ENCODE results near the gene FHIT. TPM values are rescaled to one million over a fixed set of nuclear protein-coding genes. Genes with fewer than 3 reads are reported as not detected.

Gene FHIT
- total and polyA plus RNA-seq, 7 donors = 2.4 to 10.2 (median 6.1) TPM

GRCh38 chr3:60523536-60523935 is 727.7 kb downstream of the FHIT start:
- Histone ChIP-seq H3K4me3 (no peak overlapping the region), H3K27me3 (no peaks in the 10 kb centered on the region), H3K9me3 (no peaks in the 10 kb centered on the region), H3K36me3 (no peaks in the 10 kb centered on the region), H3K4me1 (no peaks in the 10 kb centered on the region), H3K27ac (no peak overlapping the region)
- WGBS, 2 donors = 86 to 92% methylated on average over 2 of the region's 2 CpGs
- no peak for DNase-seq
- intact Hi-C loops (cut with DNase I) = no loop called here
- TF ChIP-seq CTCF (IDR thresholded peaks at IDR 0.05) (no peak), POLR2AphosphoS5 (IDR thresholded peaks at IDR 0.05) (no peak), EP300 (IDR thresholded peaks at IDR 0.05) (no peak), POLR2A (IDR thresholded peaks at IDR 0.05) (no peak)

- Histone ChIP-seq H3K4me1 (no peaks in the 10 kb centered on the region), H3K9me3 (no peaks in the 10 kb centered on the region), H3K4me3 (no peak overlapping the region), H3K36me3 (no peaks in the 10 kb centered on the region), H3K27ac (no peak overlapping the region), H3K27me3 (no peaks in the 10 kb centered on the region)
- intact Hi-C loops (cut with DNase I) = no loop called here
- no peak for TF ChIP-seq POLR2A (IDR thresholded peaks at IDR 0.05)
- TF ChIP-seq CTCF (IDR thresholded peaks at IDR 0.05) = no peak
- TF ChIP-seq POLR2AphosphoS5 (IDR thresholded peaks at IDR 0.05) = no peak
- no peak for TF ChIP-seq EP300 (IDR thresholded peaks at IDR 0.05)
- DNase-seq = no peak
- 95 to 96% methylated on average over 3 of the region's 3 CpGs for WGBS, 2 donors
Measured at GRCh38 chr3:60517134-60517533, 734.1 kb downstream of the FHIT start.

- Histone ChIP-seq H3K36me3 (no peaks in the 10 kb centered on the region), H3K27ac (no peak overlapping the region), H3K9me3 (no peaks in the 10 kb centered on the region), H3K4me1 (no peaks in the 10 kb centered on the region), H3K4me3 (no peak overlapping the region), H3K27me3 (no peaks in the 10 kb centered on the region)
- 84 to 85% methylated on average over 8 of the region's 8 CpGs for WGBS, 2 donors
- DNase-seq = no peak
- intact Hi-C loops (cut with DNase I) = no loop called here
- TF ChIP-seq EP300 (IDR thresholded peaks at IDR 0.05) (no peak), POLR2A (IDR thresholded peaks at IDR 0.05) (no peak), POLR2AphosphoS5 (IDR thresholded peaks at IDR 0.05) (no peak), CTCF (IDR thresholded peaks at IDR 0.05) (no peak)
Measured at GRCh38 chr3:60514866-60515265, 736.4 kb downstream of the FHIT start.

- no peaks in the 10 kb centered on the region for H3K27me3 ChIP-seq
- 91 to 92% methylated on average over 9 of the region's 9 CpGs for WGBS, 2 donors
- H3K36me3 ChIP-seq = no peaks in the 10 kb centered on the region
- intact Hi-C loops (cut with DNase I) = no loop called here
- H3K4me1 ChIP-seq = no peaks in the 10 kb centered on the region
- DNase-seq = no peak
- no peaks in the 10 kb centered on the region for H3K9me3 ChIP-seq
- no peak overlapping the region for H3K27ac ChIP-seq
- TF ChIP-seq POLR2A (IDR thresholded peaks at IDR 0.05) = no peak
- no peak for TF ChIP-seq POLR2AphosphoS5 (IDR thresholded peaks at IDR 0.05)
- no peak for TF ChIP-seq EP300 (IDR thresholded peaks at IDR 0.05)
- TF ChIP-seq CTCF (IDR thresholded peaks at IDR 0.05) = no peak
- H3K4me3 ChIP-seq = no peak overlapping the region
Measured at GRCh38 chr3:60514085-60514649, 737.1 kb downstream of the FHIT start.

GRCh38 chr3:60513241-60513640 is 738.0 kb downstream of the FHIT start:
- Histone ChIP-seq H3K27me3 (no peaks in the 10 kb centered on the region), H3K4me3 (no peak overlapping the region)
- intact Hi-C loops (cut with DNase I) = no loop called here

More at GRCh38 chr3:60513241-60513640, 738.0 kb downstream of the FHIT start:
- no peak overlapping the region for H3K27ac ChIP-seq
- no peaks in the 10 kb centered on the region for H3K36me3 ChIP-seq
- no peaks in the 10 kb centered on the region for H3K9me3 ChIP-seq
- DNase-seq = no peak
- TF ChIP-seq CTCF (IDR thresholded peaks at IDR 0.05) (no peak), POLR2AphosphoS5 (IDR thresholded peaks at IDR 0.05) (no peak), EP300 (IDR thresholded peaks at IDR 0.05) (no peak), POLR2A (IDR thresholded peaks at IDR 0.05) (no peak)
- H3K4me1 ChIP-seq = no peaks in the 10 kb centered on the region
